ENCODE data around the gene GAPDHS.

GRCh38 chr19:35510626-35510964 lies 22.7 kb upstream of the GAPDHS start:
- TF ChIP-seq TSC22D2 (CRISPR knock-in tag; IDR thresholded peaks at IDR 0.05; ENCODE audit: borderline replicate concordance) (no peak), RNF2 (conservative IDR thresholded peaks at IDR 0.05; ENCODE audit: low read depth) (no peak), POLR2A (IDR thresholded peaks at IDR 0.05; ENCODE audit: insufficient read depth in 1 of 2, low read depth in 2 of 2, low read length in 2 of 2) (no peak; a peak in 1 of 4 replicates), RBM39 (IDR thresholded peaks at IDR 0.05; ENCODE audit: low read depth, low read length, poor library complexity, severe bottlenecking) (peak; percentile 12), NR3C1 (CRISPR knock-in tag; IDR thresholded peaks at IDR 0.05) (no peak), ZNF737 (CRISPR knock-in tag; IDR thresholded peaks at IDR 0.05; ENCODE audit: borderline replicate concordance) (no peak), RAD21 (CRISPR knock-in tag; IDR thresholded peaks at IDR 0.05) (no peak)
- TF ChIP-seq, protein P1, sequence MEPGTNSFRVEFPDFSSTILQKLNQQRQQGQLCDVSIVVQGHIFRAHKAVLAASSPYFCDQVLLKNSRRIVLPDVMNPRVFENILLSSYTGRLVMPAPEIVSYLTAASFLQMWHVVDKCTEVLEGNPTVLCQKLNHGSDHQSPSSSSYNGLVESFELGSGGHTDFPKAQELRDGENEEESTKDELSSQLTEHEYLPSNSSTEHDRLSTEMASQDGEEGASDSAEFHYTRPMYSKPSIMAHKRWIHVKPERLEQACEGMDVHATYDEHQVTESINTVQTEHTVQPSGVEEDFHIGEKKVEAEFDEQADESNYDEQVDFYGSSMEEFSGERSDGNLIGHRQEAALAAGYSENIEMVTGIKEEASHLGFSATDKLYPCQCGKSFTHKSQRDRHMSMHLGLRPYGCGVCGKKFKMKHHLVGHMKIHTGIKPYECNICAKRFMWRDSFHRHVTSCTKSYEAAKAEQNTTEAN (CRISPR knock-in tag; conservative IDR thresholded peaks at IDR 0.05): no peak
- TF ChIP-seq, protein P2, sequence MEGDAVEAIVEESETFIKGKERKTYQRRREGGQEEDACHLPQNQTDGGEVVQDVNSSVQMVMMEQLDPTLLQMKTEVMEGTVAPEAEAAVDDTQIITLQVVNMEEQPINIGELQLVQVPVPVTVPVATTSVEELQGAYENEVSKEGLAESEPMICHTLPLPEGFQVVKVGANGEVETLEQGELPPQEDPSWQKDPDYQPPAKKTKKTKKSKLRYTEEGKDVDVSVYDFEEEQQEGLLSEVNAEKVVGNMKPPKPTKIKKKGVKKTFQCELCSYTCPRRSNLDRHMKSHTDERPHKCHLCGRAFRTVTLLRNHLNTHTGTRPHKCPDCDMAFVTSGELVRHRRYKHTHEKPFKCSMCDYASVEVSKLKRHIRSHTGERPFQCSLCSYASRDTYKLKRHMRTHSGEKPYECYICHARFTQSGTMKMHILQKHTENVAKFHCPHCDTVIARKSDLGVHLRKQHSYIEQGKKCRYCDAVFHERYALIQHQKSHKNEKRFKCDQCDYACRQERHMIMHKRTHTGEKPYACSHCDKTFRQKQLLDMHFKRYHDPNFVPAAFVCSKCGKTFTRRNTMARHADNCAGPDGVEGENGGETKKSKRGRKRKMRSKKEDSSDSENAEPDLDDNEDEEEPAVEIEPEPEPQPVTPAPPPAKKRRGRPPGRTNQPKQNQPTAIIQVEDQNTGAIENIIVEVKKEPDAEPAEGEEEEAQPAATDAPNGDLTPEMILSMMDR (CRISPR knock-in tag; IDR thresholded peaks at IDR 0.05): no peak
